SW480 (cell line): ENCODE results near the gene HMCN2.

Experiments used
- DNase-seq: peaks from one replicate; pipeline ENCODE4 v3.0.0-alpha.2; 2016; ENCODE audit warnings: low spot score

HMCN2 gene

DNA sequence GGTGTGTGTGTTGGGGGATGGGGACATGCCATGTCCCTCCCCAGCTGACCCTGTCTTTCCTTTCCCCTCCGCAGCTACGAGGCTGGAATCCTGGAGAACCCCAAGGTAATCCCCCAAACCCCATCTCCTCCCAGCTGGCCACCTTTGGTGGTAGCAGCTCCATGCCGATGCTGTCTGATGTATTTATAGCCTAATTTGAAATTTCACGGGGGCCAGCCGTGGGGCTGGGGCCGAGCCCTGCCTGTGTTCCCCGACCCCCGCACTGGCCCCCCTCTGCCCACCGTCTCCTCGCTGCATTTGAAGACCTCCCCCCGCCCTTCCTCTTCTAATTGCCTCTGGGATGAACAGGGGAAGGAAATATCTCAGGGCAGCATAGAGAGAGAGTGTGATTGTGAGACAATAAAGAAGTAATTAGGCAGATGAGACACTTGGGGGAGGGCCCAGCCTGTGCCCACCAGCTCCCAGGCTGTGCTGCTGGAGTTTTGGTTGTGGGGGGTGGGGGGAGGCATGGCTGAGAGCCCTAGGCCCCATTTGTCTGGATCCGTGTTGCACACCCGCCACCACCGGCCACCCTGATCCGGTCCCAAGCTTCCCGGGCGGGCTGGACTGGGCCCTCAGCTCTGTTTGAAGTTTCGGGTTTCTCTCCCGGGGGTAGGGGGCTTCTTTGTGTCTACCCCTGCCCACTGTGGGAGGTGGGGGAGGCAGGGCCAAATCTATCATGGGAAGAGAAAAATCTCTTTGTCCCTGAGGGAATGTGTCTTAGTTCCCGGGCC is 206.0 kb downstream of the HMCN2 start:
- DNase-seq = no peak

DNA sequence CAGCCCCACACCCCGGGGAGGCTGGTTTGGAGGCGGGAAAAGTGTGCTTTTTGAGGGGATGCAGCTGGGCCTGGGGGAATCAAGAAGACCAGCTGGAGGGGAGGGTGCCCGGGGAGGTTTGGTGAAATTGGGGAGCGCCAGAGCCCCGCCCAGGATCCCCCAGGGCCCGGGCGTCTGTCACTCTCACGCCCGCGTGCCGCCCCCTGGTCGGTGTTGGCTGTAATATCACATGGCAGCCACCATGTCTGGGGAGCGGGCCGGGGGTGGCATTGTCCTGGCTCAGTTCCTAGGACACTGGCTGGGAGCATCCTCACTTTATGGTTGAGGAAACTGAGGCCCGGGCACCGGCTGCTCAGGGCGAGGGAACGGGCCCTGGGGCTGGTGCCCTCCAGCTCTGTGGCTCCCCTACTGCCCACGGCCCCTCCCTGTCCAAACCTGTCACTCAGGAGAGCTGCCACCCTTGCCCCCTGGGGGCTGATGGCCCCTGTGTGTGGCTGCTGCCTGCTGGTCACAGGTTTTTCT is 206.7 kb downstream of the HMCN2 start:
- DNase-seq = no peak

DNA sequence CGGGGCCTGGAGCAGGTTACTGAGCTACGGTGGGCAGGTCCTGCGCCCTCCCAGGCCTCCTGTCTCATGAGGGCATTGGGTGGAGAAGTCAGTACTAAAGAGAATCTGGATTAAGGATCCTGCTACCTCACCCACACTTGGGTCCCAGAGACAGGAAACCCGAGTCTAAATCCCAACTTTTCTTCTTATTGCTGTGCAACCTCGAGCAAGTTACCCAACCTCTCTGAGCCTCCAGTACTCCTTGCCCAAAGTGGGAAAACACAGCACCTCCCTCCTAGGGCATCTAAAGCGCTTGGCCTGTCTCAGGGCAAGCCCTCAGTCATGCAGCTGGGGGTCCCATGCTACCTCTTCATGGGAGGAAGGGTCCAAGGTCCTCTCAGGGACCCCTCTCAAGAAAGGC is 207.4 kb downstream of the HMCN2 start:
- DNase-seq = no peak

DNA sequence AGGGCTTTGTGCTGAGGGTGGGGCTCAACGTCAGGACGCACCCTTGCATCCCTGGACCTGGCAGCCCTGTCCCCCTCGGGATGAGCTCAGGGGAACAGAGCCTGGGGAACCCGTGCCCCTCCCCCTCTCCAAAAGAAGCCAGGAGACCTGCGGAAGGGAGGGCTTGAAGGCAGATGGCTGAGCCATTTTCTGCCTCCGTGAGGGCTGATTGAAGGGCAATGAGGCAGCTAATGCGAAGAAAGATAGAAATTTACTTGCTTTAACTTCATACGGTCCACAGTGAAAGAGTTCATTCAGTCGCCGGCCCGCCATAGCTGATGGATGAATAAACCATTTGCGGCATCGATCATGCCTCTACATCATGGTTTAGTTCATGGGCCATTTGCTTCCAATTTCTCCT is 208.0 kb downstream of the HMCN2 start:
- DNase-seq = no peak

DNA sequence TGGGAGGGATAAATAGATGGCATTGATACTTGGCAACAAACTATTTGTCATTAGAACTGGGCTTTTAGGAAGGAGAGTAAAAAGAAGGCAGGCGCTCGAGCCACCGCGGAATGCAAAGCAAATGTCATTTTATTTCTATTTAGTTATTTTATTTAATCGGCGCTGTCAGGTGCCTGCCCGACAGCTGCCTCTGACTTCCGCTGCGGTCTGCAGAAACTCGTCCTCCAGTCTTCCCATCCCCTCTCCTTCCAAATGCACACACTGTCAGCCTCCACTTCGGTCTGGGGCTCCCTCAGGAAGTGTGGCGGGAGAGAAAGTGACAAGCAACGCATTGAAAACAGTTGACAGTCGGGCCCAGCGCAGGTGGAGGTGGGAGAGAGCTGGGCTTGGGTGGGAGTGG is 208.5 kb downstream of the HMCN2 start:
- DNase-seq = no peak

DNA sequence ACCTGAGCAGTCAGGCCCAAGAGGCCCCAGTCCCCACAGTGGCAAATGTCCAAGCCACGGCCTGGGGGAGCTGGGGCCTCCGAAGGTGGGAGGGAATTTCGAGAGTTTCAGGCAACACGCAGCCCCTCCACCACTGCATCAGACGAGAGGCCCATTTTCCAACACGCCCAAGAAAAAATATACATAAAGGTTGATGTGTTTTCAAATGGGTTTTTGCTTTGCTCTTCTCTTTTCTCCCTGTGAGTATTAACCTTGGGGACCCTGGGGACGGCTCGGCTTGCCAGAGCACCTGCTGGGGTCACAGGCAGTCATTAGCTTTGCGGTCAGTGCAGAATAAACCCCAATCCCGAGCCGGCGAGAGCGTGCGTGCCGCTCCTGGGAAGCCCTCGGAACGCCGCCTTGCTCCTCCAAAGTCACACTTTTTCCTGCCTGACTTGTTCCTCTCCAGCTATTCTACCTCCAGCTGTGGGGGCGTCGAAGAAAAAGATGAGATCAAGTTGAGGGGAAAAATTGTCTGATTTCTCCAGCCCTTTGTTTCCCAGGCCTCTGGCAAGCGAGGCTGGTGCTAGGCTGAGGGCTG is 210.7 kb downstream of the HMCN2 start:
- DNase-seq = no peak

DNA sequence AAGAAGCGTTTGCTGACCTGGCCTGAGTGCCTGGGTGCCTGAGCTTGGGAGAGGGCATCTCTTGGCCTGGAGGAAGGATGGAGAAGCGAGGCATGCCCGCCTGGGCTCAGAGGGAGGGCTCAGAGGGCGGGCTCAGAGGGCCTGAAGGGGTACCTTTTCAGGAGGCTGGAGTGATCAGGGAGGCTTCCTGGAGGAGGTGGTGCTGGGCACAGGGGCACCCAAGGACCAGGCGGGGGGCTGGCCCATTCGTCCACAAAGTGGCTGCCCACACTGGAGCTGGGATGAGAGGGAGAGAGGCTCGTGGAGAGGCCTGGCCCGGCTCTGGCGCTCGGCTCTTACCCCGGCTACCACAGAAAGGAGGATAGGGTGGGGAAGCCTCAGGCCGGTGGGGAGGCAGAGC is 212.0 kb downstream of the HMCN2 start:
- DNase-seq = no peak

DNA sequence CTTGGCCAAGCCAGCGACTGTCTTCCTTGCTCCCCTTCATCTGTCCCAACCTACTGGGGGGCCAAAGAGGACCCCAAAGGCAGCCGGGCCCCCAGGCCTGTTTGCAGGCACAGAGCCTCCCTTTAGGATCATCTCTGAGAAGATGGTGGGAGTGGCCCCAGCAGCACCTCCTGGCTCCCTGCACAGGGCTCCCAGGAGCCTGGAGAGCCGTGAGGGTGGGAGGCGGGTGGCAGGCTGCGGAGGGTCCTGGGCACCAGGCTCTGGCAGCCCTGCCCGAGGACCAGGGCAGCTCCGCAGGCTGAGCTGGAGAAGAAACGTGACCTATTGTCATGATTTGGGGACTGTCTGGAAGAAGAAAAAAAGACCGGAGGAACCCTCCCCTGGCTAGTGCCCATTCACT is 212.6 kb downstream of the HMCN2 start:
- no peak for DNase-seq

DNA sequence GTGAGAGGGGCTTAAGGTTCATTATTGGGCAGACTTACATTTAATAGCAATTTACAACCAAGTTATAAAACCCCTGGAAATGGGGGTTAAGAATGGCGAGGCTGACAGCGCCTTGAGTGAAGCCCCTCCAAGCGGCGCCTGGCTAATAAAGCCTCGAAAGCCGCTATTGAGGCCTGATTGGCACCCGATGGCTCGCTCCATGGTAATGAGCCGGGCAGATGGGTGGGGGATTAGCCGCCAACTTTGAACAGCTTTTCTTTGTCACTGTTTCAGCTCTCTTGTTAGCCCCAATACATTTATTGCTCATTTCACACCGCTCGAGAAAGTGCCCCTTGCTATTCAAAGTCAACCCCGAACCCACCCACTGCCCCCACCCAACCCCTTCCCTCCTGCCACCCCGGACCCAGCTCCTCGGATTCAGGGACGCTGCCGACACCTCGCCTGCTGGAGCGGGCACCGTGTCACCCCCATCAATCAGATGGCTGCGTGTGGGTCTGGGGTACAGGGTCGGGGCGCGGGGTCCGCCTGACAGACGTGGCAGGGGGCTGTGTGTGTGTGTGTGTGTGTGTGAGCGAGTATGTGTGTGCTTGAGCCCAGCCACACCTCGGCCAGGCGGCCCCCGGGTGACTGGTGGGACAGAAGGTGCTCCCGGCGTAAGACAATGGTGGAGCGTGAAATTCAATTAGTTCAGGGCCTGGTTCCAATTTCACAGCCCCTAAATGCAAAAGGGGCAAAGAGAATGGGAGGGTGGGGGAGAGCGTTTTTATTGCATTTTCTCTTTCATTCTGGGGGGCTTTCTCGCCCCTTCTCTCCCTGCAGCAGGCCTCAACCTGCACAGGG is 213.4 kb downstream of the HMCN2 start:
- DNase-seq = no peak

DNA sequence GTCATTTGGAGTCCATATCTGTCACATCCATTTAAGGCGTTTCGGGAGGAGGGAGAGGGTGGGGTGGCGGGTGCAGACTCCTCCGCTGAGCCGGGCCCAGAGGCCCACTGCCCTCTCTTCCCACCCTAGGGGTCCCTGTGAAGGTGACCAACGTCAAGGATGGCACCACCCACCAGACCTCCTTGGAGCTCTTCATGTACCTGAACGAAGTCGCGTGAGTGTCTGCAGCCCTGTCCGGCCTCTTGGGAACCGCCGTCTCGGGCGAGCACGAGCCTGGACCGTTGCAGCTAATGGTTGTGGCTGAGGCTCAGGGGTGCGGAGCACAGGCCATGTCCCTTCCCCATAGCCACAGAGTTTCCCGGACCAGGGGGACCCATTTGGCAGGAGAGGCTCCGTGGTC is 214.0 kb downstream of the HMCN2 start:
- DNase-seq = no peak

DNA sequence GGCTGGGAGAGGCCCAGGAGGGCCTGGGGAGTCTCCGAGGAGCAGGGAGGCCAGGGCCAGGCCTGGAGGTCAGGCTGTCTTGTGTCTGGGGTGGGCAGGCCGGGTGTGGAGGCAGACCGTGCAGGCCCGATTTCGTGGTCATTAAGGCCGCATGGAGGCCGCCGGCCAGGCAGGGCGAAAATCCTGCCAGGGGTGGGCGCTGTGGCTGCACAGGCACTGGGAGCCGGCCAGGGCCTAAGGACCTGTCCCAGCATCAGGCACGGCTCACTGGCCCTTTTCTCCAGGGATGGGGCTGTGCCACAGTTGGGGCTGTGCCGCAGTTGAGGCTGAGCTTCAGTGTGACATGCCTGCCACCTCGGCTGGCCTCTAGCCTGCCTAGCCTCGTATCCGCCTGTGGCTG is 215.1 kb downstream of the HMCN2 start:
- no peak for DNase-seq

DNA sequence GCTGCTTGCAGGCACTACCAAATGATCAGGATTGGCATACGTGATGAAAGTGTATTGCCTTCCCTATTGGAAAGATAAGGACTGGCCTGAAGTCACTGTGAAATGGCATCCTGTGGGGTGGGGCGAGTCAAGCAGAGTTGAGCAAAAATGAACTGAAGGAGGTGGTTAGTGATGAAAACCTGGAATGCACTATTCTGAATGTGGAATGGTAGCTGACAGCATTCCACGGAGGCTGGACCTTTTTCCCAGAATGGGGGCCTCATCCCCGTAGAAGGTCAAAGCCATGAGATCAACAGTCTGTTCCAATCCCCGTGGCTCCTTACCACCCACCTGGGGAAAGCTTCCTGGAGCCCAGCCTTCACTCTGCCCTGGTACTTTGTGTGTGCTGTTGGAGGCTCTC is 216.9 kb downstream of the HMCN2 start:
- DNase-seq = no peak

DNA sequence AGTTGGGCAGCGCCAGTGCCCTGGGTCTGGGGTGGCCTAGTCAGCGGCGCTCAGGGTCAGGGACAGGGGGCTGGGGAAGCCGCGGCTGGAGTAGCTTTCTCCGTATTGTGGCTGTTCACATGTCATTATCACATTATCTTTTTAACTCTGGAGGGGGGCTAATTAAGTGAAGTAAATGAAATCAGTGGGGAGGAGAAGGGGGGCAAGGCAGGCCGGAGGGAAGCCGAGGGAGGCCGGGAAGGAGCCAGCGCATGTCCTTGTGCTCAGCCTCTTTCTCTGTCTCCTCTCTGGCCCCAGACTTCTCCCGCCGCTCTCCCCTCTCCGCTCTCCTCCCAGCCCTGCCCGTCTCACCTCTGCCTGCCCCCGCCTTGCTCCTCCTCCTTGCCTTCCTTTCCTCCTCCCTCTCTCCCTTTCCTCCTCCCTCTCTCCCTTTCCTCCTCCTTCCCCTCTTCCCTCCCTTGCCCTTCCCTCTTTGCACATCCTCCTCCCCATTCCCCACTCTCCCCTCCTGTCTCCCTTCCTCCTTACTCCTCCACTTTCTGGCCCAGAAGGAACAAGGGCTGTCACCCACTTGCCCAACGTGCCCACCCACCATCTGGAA is 217.9 kb downstream of the HMCN2 start:
- no peak for DNase-seq
